TTC549 (cell line): Measurements from ENCODE around the gene RNF149.
"Not testable (repeated sequence)": the region's sequence is repeated elsewhere in the genome, so short reads cannot be mapped to it uniquely, and the experiment has no call there.

Experiments
- FAIRE-seq: peaks from 2 replicates; lab custom pipeline; 2012; peaks lifted over from hg19 to GRCh38; lab: Jason Lieb, UNC

RNF149 gene

DNA sequence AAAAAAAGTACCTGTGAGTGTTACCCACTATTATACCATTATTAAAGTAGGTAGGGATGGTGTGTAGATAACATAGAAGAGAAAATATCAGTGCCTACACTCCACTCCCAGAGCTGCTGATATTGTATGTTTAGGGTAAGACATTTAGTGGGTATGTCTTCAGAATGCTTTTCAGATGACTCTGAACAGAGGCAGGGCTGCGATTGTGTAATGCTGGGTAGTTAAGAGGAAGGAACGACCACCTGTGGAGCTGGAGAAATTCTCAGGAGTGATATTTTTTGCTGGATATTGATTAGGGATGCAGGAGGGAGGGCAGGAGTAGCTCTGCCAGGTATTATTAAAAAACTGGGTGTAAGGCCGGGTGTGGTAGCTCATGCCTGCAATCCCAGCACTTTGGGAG, 53.0 kb downstream of the RNF149 start:
- FAIRE-seq = no peak

DNA sequence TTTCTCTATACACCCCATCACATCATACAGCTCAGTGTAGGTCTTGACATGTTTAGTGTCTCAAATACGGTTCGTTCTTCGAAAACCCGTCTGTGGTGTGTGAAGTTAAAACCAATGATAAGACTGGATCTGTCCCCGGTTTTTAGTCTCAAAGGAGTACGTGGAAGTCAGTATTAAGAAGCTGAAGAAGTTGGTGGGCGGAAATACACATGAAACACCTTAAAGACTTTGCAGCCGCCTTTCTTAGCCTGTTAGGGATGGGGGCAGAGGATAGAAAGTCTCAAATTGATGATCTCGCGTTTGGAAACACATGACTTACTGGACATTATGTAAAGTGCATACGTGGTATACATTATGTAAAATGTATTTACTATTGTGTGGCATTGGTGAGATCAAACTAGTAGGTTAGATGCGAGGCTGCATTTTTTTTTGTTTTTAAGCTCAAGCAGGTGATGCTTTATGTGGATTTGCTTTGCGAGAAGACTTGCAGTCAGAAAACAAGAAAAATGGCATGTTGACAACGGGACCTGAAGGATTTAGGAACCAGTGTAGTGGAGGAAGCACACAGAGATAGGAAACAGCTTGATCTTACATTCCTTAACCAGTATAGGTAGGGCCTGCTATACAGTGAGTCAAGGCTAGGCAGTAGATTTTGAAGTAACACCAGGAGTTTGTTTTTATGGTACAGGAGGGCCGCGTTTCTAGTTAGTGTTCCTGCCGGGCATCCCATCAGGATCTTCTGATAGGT, 54.6 kb downstream of the RNF149 start:
- FAIRE-seq = no peak

DNA sequence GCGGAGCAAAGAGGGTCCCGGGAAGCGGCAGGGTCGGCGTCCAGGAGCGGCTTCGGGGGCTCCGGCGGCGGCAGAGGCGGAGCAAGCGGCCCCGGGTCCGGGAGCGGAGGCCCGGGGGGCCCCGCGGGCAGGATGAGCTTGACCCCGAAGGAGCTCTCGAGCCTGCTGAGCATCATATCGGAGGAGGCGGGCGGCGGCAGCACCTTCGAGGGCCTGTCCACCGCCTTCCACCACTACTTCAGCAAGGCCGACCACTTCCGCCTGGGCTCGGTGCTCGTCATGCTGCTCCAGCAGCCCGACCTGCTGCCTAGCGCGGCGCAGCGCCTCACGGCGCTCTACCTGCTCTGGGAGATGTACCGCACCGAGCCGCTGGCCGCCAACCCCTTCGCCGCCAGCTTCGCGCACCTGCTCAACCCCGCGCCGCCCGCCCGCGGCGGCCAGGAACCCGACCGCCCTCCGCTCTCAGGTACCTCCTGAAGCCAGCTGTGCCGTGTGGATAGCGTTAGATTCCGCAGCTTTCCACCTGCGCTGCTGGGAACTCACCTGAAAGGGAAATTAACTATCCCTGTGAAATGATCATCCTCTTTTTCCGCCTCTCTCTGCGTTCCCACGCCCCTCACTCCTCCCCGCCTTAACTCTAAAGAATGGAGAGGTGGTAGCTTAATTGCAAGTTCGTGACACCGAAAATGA, 55.3 kb downstream of the RNF149 start:
- FAIRE-seq = no peak

DNA sequence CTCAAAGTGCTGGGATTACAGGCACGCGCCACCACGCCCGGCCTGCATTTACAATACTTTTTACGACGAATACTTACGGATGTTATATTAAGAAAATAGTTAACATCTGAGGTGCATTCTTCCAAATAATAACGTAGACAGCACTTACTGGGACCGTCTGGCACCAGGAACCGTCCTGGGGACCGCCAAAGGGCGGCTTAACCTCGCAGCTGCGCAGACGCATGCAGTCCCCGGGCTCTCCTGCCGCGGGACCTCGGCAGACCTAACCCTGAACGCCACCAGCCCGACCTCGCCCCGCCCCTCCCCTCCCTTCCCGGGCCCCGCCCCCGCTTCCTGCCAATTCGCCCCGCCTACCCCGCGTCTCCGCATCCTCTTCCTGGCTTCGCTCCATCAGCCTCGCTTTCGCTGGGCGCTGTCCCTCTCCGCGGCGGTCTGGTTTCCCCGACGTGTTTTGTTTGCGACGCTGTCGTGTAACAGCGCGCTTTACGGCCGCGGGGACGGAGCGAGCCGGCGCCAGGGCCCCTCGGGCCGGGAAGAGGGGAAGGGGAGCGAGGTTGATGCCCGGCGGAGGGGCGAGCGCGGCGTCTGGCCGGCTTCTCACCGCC, 56.0 kb downstream of the RNF149 start, which contains the start of gene CNOT11:
Gene CNOT11, plus strand, starts transcription at position 479 of the 605 bp plus-strand sequence. Its CDS starts 79 bp downstream, at position 558.
- peak; percentile 41 for FAIRE-seq

DNA sequence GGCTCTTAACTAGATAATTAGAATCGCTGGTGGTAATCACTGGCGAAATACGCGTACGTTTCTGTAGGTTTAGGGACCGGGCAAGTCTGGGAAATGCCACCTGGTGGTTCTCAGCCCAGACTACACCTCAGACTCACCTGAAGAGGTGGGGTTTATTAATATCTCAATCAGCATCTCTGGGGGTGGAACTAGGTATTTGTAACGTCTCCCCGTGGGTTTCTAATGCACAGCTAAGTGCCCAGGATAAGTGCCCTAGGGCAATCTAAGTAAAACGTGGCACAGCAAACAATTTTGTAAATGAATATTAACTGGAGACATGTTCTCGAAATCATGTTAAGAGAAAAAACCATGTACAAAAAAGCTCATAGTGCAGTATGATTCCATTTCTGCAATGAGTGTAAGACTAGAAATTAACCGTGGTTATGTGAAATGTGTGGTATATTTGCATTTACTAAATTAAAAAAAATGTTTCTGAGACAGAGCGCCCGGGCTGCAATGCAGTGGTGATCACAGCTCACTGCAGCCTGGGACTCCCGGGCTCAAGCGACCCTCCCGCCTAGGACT, 56.6 kb downstream of the RNF149 start:
- no peak for FAIRE-seq

DNA sequence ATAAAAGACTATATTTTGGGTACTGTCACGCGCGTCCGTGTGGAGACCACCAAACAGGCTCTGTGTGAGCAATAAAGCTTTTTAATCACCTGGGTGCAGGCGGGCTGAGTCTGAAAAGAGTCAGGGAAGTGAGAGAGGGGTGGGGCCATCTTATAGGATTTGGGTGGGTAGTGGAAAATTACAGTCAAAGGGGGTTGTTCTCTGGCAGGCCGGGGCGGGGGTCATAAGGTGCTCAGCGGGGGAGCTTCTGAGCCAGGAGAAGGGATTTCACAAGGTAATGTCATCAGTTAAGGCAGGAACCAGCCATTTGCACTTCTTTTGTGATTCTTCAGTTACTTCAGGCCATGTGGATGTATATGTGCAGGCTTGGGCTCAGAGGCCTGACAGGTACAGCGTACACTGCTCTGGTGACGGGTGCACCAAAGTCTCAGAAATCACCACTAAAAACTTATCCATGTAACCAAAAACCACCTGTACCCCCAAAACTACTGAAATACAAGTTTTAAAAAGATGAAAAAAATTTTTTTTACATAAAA, 57.2 kb downstream of the RNF149 start:
- not testable (repeated sequence) for FAIRE-seq

DNA sequence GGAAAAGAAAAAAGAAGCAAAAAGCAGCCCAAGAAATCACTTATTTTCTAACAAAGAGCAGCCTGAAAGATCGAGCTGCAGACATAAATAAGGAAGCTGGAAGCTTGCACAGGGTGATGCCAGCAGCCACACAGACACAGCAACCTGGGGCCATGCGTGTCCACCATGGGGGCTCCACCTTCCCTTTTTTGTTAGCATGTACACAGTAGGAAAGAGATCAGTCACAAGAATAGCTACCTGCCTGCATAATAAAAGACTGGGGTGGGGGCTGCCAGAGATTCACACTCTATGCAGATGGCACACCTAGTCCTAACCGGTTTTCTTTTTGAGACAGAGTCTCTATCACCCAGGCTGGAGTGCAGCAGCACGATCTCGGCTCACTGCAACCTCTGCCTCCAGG, 58.7 kb downstream of the RNF149 start:
- FAIRE-seq = no peak

DNA sequence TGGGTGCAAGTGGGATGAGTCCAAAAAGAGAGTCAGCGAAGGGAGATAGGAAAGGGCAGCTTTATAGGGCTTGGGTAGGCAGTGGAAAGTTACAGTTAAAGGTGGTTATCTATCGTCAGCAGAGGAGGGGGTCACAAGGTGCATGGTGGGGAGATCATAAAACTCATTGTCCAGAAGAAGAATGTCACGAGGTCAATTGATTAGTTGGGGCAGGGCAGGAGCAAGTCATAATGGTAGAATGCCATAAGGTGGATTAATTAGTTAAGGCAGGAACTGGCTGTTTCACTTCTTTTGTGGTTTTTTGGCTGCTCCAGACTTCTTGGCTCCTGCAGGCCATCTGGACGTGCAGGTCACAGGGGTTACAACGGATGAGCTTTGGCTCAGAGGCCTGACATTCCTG, 59.7 kb downstream of the RNF149 start:
- FAIRE-seq = not testable (repeated sequence)

DNA sequence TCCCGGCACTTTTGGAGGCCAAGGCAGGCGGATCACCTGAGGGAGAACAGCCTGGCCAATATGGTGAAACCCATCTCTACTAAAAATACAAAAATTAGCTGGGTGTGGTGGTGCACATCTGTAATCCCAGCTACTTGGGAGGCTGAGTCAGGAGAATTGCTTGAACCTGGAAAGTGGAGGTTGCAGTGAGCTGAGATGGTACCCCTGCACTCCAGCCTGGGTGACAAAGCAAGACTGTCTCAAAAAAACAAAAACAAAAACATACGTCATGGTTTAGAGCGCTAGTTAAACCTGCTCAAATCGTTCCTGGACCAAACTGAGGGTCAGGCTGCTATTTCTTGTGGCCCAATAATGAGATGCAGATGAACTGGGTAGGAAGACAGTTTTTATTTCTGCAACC, 63.0 kb downstream of the RNF149 start:
- not testable (repeated sequence) for FAIRE-seq

DNA sequence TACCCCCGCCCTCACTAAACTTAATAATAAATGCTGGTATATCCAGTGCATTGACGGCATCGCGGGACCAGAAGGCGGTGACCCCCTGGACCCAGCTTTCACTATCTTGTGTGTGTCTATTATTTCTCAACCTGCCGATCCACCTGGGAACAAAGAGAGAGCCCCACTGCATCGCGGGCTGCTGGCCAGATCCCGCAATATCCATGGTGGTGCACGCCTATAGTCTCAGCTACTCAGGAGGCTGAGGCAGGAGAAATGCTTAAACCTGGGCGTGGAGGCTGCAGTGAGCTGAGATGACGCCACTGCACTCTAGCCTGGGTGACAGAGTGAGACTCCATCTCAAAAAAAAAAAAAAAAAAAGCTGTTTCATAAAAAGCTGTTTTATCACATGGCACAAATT, 63.6 kb downstream of the RNF149 start:
- FAIRE-seq = not testable (repeated sequence)

DNA sequence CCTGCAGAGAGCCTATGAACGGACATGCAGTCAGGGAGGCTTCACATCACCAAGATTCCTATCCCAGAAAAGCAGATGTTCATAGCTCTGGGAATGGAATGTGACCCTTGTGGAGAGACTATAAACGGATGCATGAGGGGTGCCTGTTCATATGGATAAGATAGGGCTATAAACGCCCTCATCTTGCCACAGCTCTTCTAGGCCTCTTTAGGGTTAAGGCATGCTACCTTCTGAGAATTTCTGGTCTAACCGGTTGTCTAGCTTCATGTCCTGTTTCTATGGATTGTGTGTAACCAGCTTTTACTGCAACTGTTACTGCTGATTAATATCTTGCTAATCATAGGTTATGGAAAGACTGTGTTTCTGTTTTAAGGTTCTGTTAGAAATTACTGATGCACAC, 64.1 kb downstream of the RNF149 start:
- FAIRE-seq = not testable (repeated sequence)

DNA sequence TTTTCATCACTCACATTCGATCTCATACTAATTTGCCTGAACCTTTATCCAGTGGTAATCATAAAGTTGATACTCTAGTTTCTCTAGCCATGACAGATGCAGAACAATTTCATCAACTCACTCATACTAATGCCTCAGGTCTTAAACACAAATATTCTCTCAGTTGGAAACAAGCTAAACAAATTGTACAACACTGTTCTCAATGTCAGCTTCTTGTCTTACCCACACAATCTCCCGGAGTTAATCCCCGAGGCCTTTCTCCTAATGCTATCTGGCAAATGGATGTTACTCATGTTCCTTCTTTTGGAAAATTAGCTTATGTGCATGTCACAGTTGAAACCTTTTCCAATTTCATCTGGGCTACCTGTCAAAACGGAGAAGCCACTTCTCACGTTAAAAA, 67.3 kb downstream of the RNF149 start:
- no peak for FAIRE-seq

DNA sequence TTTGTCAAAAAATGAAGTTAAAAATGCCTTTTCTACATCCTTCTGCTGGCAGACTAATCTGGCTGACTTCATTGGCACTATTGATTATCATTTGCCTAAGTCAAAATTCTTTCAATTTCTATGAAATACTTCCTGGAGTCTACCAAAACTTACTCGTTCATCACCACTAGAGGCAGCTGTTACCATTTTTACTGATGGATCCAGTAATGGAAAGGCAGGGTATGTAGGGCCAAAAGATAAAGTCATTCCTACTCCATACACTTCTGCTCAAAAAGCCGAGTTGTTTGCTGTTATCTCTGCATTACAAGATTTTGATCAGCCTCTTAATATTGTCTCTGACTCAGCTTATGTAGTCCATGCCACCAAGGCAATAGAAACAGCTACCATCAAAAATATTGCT, 67.8 kb downstream of the RNF149 start:
- FAIRE-seq = peak; percentile 39

DNA sequence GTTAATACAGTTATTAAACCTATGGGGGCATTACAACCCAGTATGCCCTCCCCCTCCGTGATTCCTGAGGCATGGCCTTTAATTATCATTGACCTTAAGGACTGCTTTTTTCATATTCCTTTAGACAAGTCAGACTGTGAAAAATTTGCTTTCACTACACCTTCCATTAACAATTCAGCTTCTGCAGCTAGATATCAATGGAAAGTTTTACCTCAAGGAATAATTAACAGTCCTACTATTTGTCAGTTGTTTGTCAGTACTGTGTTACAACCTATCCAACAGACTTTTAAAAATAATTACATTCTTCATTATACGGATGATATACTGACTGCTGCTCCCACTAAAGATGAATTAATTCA, 68.8 kb downstream of the RNF149 start:
- not testable (repeated sequence) for FAIRE-seq

DNA sequence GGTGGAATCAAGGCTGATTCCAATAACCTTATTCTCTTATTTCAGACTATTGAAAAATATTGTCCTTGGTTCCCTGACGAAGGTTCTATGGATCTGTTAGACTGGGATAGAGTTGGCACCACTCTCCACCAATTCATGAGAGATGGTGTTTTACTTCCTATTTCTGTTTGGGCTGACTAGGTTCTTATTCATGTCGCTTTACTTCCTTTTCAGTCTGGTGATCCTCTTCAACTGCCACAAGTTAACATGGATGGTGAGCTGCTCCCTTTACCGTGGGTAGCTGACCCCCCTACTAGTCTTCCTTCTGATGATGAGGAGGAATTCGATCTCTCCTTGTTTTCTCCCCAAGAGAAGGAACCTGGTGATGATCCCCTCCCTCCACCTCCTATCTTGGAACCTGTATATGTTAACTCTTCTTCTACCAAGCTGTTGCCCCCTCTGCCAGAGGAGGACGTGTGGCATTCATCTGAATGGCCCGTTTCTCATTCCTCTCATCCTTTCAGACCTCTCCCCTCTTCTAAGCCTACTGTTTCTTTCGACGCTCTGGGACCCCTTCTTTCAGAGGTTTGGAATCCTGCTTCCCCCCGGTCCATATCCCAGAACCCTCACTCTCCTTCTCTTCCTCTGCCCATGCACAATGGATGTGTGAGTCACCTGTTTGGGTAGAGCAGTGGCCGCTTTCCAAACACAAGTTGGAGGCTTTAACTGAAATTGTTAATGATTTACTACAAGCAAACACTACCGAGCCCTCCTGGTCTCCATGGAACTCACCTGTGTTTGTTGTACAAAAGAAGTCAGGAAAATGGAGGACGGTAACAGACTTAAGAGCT, 69.4 kb downstream of the RNF149 start:
- no peak for FAIRE-seq

DNA sequence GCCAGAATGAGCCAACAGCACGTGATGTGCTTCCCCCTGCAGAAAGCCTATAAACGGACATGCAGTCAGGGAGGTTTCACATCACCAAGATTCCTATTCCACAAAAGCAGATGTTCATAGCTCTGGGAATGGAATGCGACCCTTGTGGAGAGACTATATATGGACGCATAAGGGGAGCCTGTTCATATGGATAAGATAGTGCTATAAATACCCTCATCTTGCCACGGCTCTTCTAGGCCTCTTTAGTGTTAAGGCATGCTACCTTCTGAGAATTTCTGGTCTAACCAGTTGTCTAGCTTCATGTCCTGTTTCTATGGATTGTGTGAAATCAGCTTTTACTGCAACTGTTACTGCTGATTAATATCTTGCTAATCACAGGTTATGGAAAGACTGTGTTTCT, 70.6 kb downstream of the RNF149 start:
- not testable (repeated sequence) for FAIRE-seq

DNA sequence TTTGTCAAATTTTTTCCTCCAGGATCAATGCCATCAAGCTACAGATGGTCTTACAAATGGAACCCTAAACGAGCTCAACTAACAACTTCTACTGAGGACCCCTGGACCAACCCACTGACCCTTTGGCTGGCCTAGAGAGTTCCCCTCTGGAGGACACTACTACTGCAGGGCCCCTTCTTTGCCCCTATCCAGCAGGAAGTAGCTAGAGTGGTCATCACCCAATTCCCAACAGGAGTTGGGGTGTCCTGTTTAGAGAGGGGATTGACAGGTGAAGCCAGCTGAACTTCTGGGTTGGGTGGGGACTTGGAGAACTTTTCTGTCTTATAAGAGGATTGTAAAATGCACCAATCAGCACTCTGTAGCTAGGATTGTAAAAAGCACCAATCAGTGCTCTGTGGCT, 72.5 kb downstream of the RNF149 start:
- not testable (repeated sequence) for FAIRE-seq

DNA sequence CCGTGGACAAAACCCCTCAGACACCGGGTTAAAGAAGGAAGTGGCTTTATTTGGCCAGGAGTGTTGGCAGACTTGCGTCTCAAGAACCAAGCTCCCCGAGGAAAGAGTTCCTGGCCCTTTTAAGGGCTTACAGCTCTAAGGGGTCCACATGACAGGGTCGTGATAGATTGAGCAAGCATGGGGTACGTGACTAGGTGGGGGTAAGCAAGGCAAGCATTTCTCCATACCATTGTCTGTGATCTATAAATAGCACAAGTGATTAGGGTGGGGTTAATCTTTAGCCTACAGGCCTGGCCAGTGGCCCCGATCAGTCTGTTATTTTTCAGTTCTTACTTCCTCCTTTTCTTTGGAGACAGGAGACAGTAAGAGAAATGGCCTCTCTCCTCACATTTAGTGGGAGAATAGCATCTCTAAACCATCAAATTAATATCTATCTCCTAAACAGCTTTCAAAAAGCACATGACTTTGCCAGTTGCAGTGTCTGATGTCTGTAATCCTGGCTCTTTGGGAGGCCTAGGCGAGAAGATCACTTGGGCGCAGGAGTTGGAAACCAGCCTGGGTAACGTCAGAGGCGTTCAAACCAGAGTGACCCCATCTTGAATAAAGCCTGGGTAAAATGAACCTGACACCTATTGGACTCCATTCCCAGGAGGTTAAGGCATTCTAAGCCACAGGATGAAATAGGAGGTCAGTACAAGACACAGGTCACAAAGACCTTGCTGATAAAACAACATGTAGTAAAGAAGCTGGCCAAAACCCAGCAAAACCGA, 74.1 kb downstream of the RNF149 start:
- FAIRE-seq = no peak

DNA sequence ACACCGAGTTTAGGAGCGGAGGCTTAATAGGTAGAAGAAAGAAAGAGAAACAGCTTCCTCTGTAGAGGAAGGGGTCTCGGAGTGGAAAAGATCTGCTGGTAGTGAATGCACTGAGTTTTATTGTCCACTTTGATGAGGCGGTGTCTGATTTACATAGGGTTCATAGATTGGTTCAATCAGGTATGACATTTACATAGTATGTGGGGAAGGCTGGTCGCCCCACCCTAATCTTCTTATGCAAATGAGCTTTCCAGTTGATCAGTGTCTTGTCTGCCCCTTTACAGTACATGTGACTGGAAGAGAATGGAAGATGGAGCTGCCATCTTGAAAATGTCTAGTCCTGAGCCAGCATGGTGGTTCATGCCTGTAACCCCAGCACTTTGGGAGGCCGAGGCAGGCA, 75.7 kb downstream of the RNF149 start:
- FAIRE-seq = no peak

DNA sequence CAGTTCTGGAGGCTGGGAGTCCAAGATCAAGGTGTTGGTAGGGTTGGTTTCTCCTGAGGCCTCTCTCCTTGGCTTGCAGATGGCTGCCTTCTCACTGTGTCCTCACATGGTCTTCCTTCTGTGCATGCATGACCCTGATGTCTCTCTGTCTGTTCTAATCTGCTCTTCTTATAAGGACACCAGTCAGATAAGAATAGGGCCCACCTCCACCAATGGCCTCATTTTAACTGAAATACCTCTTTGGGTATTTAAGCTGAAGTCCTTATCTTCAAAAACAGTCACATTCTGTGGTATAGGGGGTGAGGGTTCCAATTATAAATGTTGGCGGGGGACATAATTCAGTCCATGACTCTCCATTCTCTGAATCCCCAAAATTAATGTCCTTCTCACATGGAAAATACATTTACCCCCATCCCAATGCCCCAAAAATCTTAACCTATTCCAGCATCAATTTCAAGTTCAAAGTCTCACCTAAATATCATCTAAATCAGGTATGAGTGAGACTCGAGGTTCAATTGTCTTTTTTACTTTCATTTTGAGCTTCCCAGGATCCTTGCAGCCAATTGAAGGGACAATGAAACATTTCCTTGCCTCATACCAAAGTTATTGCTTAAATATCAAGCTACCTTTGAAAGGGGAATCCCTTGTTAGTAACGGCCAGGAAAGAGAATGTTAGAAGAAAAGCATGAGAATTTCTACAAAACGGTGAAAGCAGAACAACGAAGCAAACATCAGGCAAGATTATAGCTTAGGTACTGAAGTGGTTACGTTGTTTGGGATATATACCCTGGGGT, 76.4 kb downstream of the RNF149 start:
- FAIRE-seq = no peak
